Activated T-helper 1 cell treated with Interleukin-2 at 50 U/mL for 16 hours (primary cell): ENCODE results near the gene DIMT1.

ENCODE experiments used
- DNase-seq: peaks from one replicate; pipeline ENCODE4 v3.0.0-alpha.2; 2020; ENCODE audit warnings: low read depth

The DIMT1 gene

DNA sequence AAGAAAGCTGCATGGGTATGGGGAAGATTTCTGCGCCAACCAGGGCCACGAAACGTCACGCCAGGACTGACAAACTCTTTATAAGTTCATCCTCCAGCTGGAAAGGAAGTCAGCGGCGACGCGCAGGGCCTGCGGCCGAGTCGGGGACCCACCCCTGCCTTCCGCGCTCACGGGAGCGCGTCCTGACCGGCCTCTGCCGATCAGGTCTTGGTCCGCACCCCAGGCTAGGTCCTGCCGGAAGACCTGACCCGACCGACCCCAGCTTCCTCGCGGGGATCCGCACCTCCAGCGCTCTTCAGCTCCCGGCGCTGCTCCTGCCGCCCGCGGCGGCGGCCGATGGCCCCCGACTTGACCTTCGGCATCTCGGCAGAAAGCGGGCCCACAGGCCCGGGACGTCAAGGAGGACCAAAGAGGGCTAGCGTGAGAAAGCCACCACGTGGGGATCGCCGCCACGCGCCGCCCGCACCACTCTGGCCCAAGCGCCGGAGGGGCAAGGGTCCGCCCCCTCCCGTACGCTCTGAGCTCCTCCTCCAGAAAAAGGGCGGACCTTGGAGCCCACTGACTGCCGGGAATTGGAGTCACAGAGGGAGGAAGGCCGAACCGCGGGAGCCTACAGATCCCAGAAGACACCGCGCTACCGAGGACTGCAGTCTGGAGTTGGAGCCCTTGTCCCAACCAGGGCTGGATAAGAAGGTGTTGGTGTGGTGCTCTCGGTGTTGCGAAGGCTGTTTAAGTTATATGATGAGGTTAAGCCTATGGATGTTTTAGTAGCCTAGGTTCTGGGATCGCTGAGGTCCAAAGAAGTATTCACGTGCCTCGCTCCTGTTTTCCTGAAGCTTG lies at the start of gene DIMT1:
Gene DIMT1 (minus strand): TSS at position 495 of the 840 bp plus-strand sequence. CDS start 133 bp downstream, at position 362.
- DNase-seq = peak; percentile 84

- no peak for DNase-seq
These were observed 46.6 kb upstream of the DIMT1 start for GRCh38 chr5:62450259-62450658.

- no peak for DNase-seq
These were observed 44.8 kb upstream of the DIMT1 start for GRCh38 chr5:62448528-62448927.

- DNase-seq = no peak
These were observed 28.9 kb upstream of the DIMT1 start for GRCh38 chr5:62432621-62433064.

DNA sequence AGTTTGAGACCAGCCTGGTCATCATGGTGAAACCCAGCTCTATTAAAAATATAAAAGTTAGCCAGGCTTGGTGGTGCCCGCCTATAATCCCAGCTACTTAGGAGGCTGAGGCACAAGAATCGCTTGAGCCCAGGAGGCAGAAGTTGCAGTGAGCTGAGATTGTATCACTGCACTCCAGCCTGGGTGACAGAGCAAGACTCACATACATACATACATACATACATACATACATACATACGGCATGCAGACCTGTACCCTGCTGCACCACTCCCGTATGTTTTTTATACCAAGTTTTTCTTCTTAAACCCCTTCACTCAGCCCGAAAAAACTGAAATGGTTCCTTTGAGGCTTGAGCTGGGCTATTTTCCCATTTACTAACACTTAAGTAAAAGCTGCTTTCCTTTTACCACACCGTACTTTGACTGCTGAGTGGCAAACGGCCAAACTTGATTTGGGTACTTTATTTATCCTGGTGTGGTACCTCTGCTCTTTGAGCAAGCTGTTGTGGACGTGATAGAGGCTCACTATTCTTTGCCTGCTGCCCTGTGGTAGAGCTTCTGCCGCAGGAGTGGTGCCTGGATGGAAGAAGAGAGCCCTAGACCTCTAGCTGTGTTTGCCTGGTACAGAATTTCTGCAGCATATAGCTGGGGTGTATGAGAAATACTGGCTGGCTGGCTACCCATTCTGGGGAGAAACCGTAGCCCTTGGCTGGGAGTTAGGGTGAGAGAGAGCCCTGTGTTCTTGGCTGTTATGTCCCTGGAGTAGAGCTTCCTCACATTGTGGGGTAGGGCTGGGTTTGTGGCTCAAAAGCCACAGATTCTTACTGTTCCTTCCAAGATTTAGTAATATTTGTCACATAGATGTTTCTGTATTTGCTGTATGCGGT lies 28.3 kb upstream of the DIMT1 start:
- DNase-seq = no peak

DNA sequence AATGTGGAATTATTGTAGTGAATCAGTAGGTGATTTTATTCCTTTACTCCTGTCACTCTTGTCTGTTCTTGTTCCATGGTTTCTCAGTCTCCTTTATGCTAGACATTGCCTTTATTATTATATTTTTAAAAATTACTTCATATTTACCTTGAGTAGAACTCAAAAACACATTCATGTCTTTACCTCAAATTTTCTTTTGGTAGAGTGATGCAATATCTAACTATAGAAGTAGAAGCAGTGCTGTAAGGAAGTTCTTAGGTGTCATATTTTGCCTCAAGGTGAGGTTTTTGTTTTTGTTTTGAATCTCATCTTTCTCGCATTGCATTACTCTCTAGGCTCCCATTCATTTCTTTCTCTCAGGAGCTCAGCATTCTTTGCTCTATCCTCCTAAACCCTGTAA lies 21.1 kb upstream of the DIMT1 start:
- DNase-seq = no peak

- no peak for DNase-seq
These were observed 17.7 kb upstream of the DIMT1 start for GRCh38 chr5:62421414-62421813.

- no peak for DNase-seq
These were observed 15.9 kb upstream of the DIMT1 start for GRCh38 chr5:62419609-62420008.

- DNase-seq = no peak
These were observed 14.9 kb upstream of the DIMT1 start for GRCh38 chr5:62418462-62419076.

DNA sequence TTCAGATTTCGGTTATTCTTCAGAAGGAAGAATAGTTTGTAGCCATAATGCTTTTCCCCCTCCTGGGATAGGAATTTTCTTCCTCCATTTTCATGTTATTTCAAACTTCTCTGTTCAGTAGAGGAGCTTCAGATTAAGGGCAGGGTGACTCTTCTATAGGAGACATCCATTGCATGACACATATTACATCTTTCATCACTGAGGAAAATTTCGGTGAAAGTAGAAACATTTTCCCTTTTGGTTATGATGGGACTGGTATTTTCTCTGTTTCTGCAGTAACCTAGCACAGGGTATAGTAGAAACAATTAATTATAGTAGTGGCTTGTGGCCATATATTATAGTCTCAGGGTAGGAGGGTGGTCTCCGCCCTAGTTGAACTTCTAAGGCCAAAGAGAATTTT lies 10.0 kb upstream of the DIMT1 start:
- DNase-seq = no peak

- peak; percentile 98 for DNase-seq
These were observed 9.0 kb upstream of the DIMT1 start, which contains the start of gene IPO11 for GRCh38 chr5:62412549-62413329. Gene IPO11, plus strand, starts transcription at chr5:62412763. Its CDS starts 24,517 bp downstream, at chr5:62437280.

DNA sequence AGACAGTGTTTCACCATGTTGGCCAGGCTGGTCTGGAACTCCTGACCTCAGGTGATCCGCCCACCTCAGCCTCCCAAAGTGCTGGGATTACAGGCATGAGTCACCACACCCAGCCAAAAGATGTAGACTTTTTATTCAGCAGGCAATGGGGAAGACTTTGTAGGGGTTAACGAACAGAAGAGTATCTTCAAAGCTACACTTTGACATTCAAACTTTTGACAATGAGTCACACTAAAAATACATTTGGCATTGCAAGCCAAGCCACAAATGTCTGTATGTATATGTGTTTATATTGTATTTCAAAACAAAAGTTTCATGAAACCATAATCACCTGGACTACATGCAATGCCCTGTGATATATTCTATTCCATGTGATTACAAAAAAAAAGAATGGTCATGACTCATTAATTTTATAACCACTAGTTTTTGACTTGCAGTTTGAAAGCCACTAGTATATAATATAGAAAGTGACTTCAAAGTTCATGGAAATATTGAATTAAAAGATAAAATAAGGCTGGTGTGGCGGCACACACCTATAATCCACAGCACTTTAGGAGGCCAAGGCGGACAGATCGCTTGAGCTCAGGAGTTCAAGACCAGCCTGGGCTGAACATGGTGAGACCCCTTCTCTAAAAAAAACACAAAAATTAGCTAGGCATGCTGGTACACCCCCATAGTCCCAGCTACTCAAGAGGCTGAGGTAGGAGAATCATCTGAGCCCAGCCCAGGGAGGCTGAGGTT lies 8.3 kb downstream of the DIMT1 start:
- DNase-seq = no peak

- DNase-seq = no peak
These were observed 16.9 kb downstream of the DIMT1 start for GRCh38 chr5:62386824-62387223.

- DNase-seq = no peak
These were observed 17.8 kb downstream of the DIMT1 start for GRCh38 chr5:62385816-62386400.

- no peak for DNase-seq
These were observed 18.6 kb downstream of the DIMT1 start for GRCh38 chr5:62385131-62385530.

DNA sequence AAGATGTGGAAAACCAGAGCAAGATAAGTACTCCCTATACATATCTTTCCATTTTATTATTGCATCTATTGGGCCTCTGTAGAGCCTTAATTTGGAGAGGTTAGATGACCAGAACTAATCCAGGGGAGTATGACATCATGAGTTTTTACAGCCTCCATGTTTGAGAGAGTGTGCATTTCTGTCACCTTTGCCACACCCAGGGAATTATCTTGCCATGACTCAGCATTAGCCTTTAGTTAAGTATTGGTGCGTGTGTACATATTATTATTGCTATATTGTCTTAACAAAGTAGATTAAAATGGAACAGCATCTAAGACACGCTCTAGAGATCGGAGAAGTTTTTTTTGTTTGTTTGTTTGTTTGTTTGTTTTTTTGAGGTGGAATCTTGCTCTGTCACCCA lies 27.6 kb downstream of the DIMT1 start:
- DNase-seq = no peak

DNA sequence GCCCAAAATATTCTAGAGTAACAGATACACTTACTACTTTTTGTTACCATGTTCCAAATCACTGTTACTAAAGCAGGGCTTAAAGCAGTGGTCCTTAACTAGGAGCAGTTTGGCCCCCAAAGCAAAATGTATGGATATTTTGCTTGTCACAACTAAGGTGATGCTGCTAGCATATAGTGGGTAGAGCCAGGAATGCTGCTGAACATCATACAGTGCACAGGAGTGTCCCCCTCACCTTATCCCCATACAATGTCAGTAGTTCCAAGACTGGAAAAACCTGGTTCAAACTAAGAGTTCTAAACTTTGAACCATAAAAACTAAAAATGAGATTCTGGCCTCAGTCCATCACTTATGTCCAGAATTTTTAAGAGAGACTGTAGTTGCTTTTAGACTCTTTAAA lies 28.1 kb downstream of the DIMT1 start:
- no peak for DNase-seq

GRCh38 chr5:62374090-62374489 lies 29.6 kb downstream of the DIMT1 start:
- DNase-seq = no peak

- no peak for DNase-seq
These were observed 30.3 kb downstream of the DIMT1 start for GRCh38 chr5:62373382-62373781.

- DNase-seq = no peak
These were observed 31.1 kb downstream of the DIMT1 start for GRCh38 chr5:62372600-62372999.

DNA sequence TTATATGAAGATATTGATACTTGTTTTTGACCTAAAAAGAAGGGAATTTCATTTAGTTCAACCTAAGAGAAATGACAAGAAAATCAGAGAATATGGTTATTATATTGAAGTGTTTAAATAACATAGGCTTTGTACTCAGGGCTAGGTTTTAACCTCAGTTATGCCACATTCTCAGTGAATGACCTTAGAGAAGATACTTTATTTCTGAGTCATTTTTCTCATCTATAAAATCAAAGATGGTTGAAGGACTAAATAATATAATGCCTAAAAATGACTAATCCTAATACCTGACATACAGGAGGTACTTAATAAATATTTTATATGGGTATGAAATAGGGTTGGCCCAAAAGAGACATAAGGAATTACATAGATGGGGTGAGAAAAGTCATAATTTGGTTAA lies 32.3 kb downstream of the DIMT1 start:
- no peak for DNase-seq
